Astrocyte (in vitro differentiated cells and primary cell): ENCODE measurements around the gene RAET1E. TPM values are rescaled to one million over a fixed set of nuclear protein-coding genes. Genes with fewer than 3 reads are reported as not detected.

Source experiments
- DNase-seq: peaks from one replicate; pipeline ENCODE4 v3.0.0-alpha.2; 2010; ENCODE audit warnings: low read depth
- FAIRE-seq: peaks from 2 replicates; lab custom pipeline; 2011; peaks lifted over from hg19 to GRCh38; lab: Jason Lieb, UNC
- H2AFZ ChIP-seq: 2 replicates; pipeline ENCODE4 v1.6.0; 2012; ENCODE audit warnings: low read depth, low read length, inconsistent platforms
- H3K27ac ChIP-seq: 2 replicates; pipeline ENCODE4 v1.5.1; 2011; ENCODE audit warnings: low read depth, low read length, inconsistent platforms
- H3K27me3 ChIP-seq: 2 replicates; pipeline ENCODE4 v1.6.0; 2011; ENCODE audit warnings: low read length, inconsistent platforms; ENCODE audit not compliant: insufficient read depth
- H3K36me3 ChIP-seq: 2 replicates; pipeline ENCODE4 v1.5.1; 2011; ENCODE audit warnings: low read length, inconsistent platforms; ENCODE audit not compliant: insufficient read depth
- H3K4me1 ChIP-seq: 2 replicates; pipeline ENCODE4 v1.5.1; 2011; ENCODE audit warnings: low read length, inconsistent platforms; ENCODE audit not compliant: insufficient read depth
- H3K4me2 ChIP-seq: 2 replicates; pipeline ENCODE4 v1.6.0; 2012; ENCODE audit warnings: low read length, inconsistent platforms
- H3K4me3 ChIP-seq: 2 replicates; pipeline ENCODE4 v1.5.1; 2011; ENCODE audit warnings: low read depth, mild to moderate bottlenecking, low read length, inconsistent platforms; ENCODE audit not compliant: insufficient read depth
- H3K79me2 ChIP-seq: 2 replicates; pipeline ENCODE4 v1.6.0; 2012; ENCODE audit warnings: mild to moderate bottlenecking, low read length, inconsistent platforms; ENCODE audit not compliant: insufficient read depth
- H3K9ac ChIP-seq: 2 replicates; pipeline ENCODE4 v1.6.0; 2012; ENCODE audit warnings: mild to moderate bottlenecking, low read length, inconsistent platforms
- H3K9me3 ChIP-seq: 2 replicates; pipeline ENCODE4 v1.5.1; 2012; ENCODE audit warnings: low read depth, mild to moderate bottlenecking, low read length, inconsistent platforms; ENCODE audit not compliant: insufficient read depth
- H4K20me1 ChIP-seq: 2 replicates; pipeline ENCODE4 v1.6.0; 2012; ENCODE audit warnings: low read length, inconsistent platforms; ENCODE audit not compliant: insufficient read depth
- H3K27ac Mint-ChIP-seq: one replicate; pipeline ENCODE4 v1.8.0; 2021; ENCODE audit warnings: mild to moderate bottlenecking, mixed read lengths; ENCODE audit not compliant: unreplicated experiment
- H3K27me3 Mint-ChIP-seq: one replicate; pipeline ENCODE4 v1.8.0; 2021; ENCODE audit warnings: low read depth, mixed read lengths; ENCODE audit not compliant: unreplicated experiment
- H3K36me3 Mint-ChIP-seq: one replicate; pipeline ENCODE4 v1.8.0; 2021; ENCODE audit warnings: low read depth, mixed read lengths; ENCODE audit not compliant: unreplicated experiment
- H3K4me1 Mint-ChIP-seq: one replicate; pipeline ENCODE4 v1.8.0; 2021; ENCODE audit warnings: low read depth, mixed read lengths; ENCODE audit not compliant: unreplicated experiment
- H3K4me3 Mint-ChIP-seq: one replicate; pipeline ENCODE4 v1.8.0; 2021; ENCODE audit warnings: mild to moderate bottlenecking, moderate library complexity, mixed read lengths; ENCODE audit not compliant: unreplicated experiment
- H3K9me3 Mint-ChIP-seq: one replicate; pipeline ENCODE4 v1.8.0; 2021; ENCODE audit warnings: mild to moderate bottlenecking, mixed read lengths; ENCODE audit not compliant: unreplicated experiment
- CTCF ChIP-seq: IDR thresholded peaks from 2 replicates; pipeline ENCODE4 v1.5.1; 2011; ENCODE audit warnings: low read depth, mild to moderate bottlenecking, inconsistent platforms, low read length, moderate library complexity; ENCODE audit not compliant: insufficient read depth
- EZH2 ChIP-seq: IDR thresholded peaks from 2 replicates; pipeline ENCODE4 v1.6.1; 2012; ENCODE audit warnings: mild to moderate bottlenecking, low read length, inconsistent platforms; ENCODE audit not compliant: insufficient read depth
- total RNA-seq: library from RNA; stranded (reverse); gene quantifications from 2 replicates; pipeline ENCODE4 v1.2.1, GENCODE V29; 2021

RAET1E gene
- total RNA-seq, 1 donor from 2014 or later = not detected

- no peak overlapping the region for H3K4me2 ChIP-seq
- no peak overlapping the region for H3K9ac ChIP-seq
- no peaks in the 10 kb centered on the region for H3K27me3 ChIP-seq
- Mint-ChIP-seq H3K27me3 (peaks cover 58% of the 10 kb centered on the region), H3K9me3 (peaks cover 12% of the 10 kb centered on the region), H3K36me3 (no peaks in the 10 kb centered on the region), H3K27ac (no peak overlapping the region), H3K4me3 (no peak overlapping the region), H3K4me1 (no peaks in the 10 kb centered on the region)
- H3K9me3 ChIP-seq = peaks cover 10% of the 10 kb centered on the region
- no peak for FAIRE-seq
- H3K4me1 ChIP-seq = no peaks in the 10 kb centered on the region
- TF ChIP-seq EZH2 (no peak), CTCF (no peak)
- H3K36me3 ChIP-seq = no peaks in the 10 kb centered on the region
- no peak overlapping the region for H2AFZ ChIP-seq
- no peak overlapping the region for H3K27ac ChIP-seq
- no peaks in the 10 kb centered on the region for H3K79me2 ChIP-seq
- DNase-seq = no peak
- no peak overlapping the region for H3K4me3 ChIP-seq
- H4K20me1 ChIP-seq = no peaks in the 10 kb centered on the region
Observed at GRCh38 chr6:149905371-149905910, 7.5 kb upstream of the RAET1E start.

GRCh38 chr6:149904661-149905370, 6.9 kb upstream of the RAET1E start:
- H3K79me2 ChIP-seq = no peaks in the 10 kb centered on the region
- FAIRE-seq (no peak), DNase-seq (no peak)
- H3K4me2 ChIP-seq = no peak overlapping the region
- no peaks in the 10 kb centered on the region for H3K4me1 Mint-ChIP-seq
- no peak overlapping the region for H3K27ac Mint-ChIP-seq
- no peak overlapping the region for H3K9ac ChIP-seq
- no peaks in the 10 kb centered on the region for H3K4me1 ChIP-seq
- no peak overlapping the region for H2AFZ ChIP-seq
- H3K9me3 Mint-ChIP-seq = peaks cover 12% of the 10 kb centered on the region
- H4K20me1 ChIP-seq = no peaks in the 10 kb centered on the region
- no peak overlapping the region for H3K4me3 Mint-ChIP-seq
- no peaks in the 10 kb centered on the region for H3K36me3 Mint-ChIP-seq
- H3K27ac ChIP-seq = no peak overlapping the region
- H3K4me3 ChIP-seq = no peak overlapping the region
- peaks cover 10% of the 10 kb centered on the region for H3K9me3 ChIP-seq
- TF ChIP-seq EZH2 = no peak
- no peak for TF ChIP-seq CTCF
- peaks cover 60% of the 10 kb centered on the region for H3K27me3 Mint-ChIP-seq
- H3K36me3 ChIP-seq = no peaks in the 10 kb centered on the region
- no peaks in the 10 kb centered on the region for H3K27me3 ChIP-seq
